T-helper 1 cell (primary cell): Measurements from ENCODE around the gene TMEM74B.

Experiments
- DNase-seq, 5 donors: peaks; one replicate each; pipeline ENCODE4 v3.0.0-alpha.2; 2012 to 2020

Gene TMEM74B

GRCh38 chr20:1131354-1131753 lies 53.4 kb downstream of the TMEM74B start:
- no peak for DNase-seq

- DNase-seq = no peak
Measured at GRCh38 chr20:1130847-1131246, 53.9 kb downstream of the TMEM74B start.
